SU-DHL-6 (cell line): Measurements from ENCODE around the gene MT1G.

Experiments used
- H2AFZ ChIP-seq: fragments of 200-600 bp; sonication (generic); 2 replicates; pipeline ENCODE4 v1.6.1; 2014; ENCODE audit warnings: low read depth, mild to moderate bottlenecking, moderate library complexity, mixed read lengths, antibody characterized with exemption, low read length; ENCODE audit not compliant: severe bottlenecking
- H3F3A ChIP-seq: fragments of 200-600 bp; shearing (Covaris generic); 2 replicates; pipeline ENCODE4 v1.6.0; 2016; ENCODE audit warnings: antibody characterized with exemption, mild to moderate bottlenecking; ENCODE audit not compliant: insufficient read depth
- H3K27ac ChIP-seq: fragments of 200-600 bp; sonication (generic); 2 replicates; pipeline ENCODE4 v1.5.1; 2016; ENCODE audit warnings: low read depth, mild to moderate bottlenecking, low read length, moderate library complexity, mixed read lengths
- H3K27me3 ChIP-seq: fragments of 200-600 bp; sonication (generic), shearing (Covaris generic); 2 replicates; pipeline ENCODE4 v1.6.0; 2014; ENCODE audit warnings: mild to moderate bottlenecking, low read length
- H3K36me3 ChIP-seq: fragments of 200-600 bp; sonication (generic); 2 replicates; pipeline ENCODE4 v1.6.1; 2014; ENCODE audit warnings: mild to moderate bottlenecking, low read length, mixed read lengths
- H3K4me2 ChIP-seq: fragments of 300-600, 200-600 bp; shearing (Covaris generic), sonication (generic); 2 replicates; pipeline ENCODE4 v1.6.0; 2014; ENCODE audit warnings: low read length, low read depth, mild to moderate bottlenecking; ENCODE audit not compliant: poor library complexity, severe bottlenecking
- H3K4me3 ChIP-seq: fragments of 200-600 bp; sonication (generic); 2 replicates; pipeline ENCODE4 v1.5.1; 2014; ENCODE audit warnings: antibody characterized with exemption, low read length, mild to moderate bottlenecking, mixed read lengths; ENCODE audit not compliant: insufficient read depth, poor library complexity, severe bottlenecking
- H3K79me2 ChIP-seq: fragments of 200-600 bp; sonication (generic); 2 replicates; pipeline ENCODE4 v1.6.1; 2014; ENCODE audit warnings: mild to moderate bottlenecking, low read length, moderate library complexity; ENCODE audit not compliant: insufficient read depth
- H3K9ac ChIP-seq: fragments of 200-600 bp; sonication (generic); 2 replicates; pipeline ENCODE4 v1.7.0; 2014; ENCODE audit warnings: mild to moderate bottlenecking, low read length
- H3K9me2 ChIP-seq: fragments of 200-600 bp; sonication (generic); replicated peaks from 2 replicates; pipeline ENCODE4 v1.6.1; 2014; ENCODE audit warnings: low read length; ENCODE audit not compliant: insufficient read depth
- H3K9me3 ChIP-seq: fragments of 200-600 bp; sonication (generic); 2 replicates; pipeline ENCODE4 v1.6.1; 2014; ENCODE audit warnings: low read length, mixed read lengths; ENCODE audit not compliant: insufficient read depth
- H4K20me1 ChIP-seq: fragments of 200-600 bp; sonication (generic); 2 replicates; pipeline ENCODE4 v1.6.1; 2014; ENCODE audit warnings: low read depth, mild to moderate bottlenecking, antibody characterized with exemption, low read length, moderate library complexity, mixed read lengths
- EZH2phosphoT487 ChIP-seq: fragments of 200-600 bp; sonication (generic), shearing (Covaris generic); conservative IDR thresholded peaks from 2 replicates; pipeline ENCODE4 v1.6.1; 2018; ENCODE audit warnings: mild to moderate bottlenecking, antibody characterized with exemption, low read length, moderate library complexity, mixed read lengths
- TF ChIP-seq, protein P1 (sequence below): fragments of 200-600 bp; sonication (generic); IDR thresholded peaks from one replicate; pipeline ENCODE4 v1.5.1; 2017; ENCODE audit warnings: antibody characterized with exemption, mild to moderate bottlenecking, low read length, moderate library complexity; ENCODE audit not compliant: insufficient read depth, poor library complexity, severe bottlenecking

Gene MT1G

GRCh38 chr16:56657555-56658326 is 10.1 kb downstream of the MT1G start, which contains the start of gene MT1F:
TSS of gene MT1F (plus strand) at chr16:56657959. CDS start at chr16:56658059, 100 bp downstream.
- H3K27ac ChIP-seq = no peak within 1 kb of the TSS
- H3K79me2 ChIP-seq = no peaks in the 10 kb centered on the region
- peak within 1 kb of the TSS; percentile 25; the same call in 1 of the 2 replicates for H3K9ac ChIP-seq
- no peaks in the 10 kb centered on the region for H3K36me3 ChIP-seq
- no peaks in the 10 kb centered on the region for H3K9me3 ChIP-seq
- H3K9me2 ChIP-seq = no peaks in the 10 kb centered on the region
- H3K4me3 ChIP-seq = peak within 1 kb of the TSS; percentile 47
- H3F3A ChIP-seq = no peaks in the 10 kb centered on the region
- no peak for TF ChIP-seq EZH2phosphoT487
- TF ChIP-seq, protein P1, sequence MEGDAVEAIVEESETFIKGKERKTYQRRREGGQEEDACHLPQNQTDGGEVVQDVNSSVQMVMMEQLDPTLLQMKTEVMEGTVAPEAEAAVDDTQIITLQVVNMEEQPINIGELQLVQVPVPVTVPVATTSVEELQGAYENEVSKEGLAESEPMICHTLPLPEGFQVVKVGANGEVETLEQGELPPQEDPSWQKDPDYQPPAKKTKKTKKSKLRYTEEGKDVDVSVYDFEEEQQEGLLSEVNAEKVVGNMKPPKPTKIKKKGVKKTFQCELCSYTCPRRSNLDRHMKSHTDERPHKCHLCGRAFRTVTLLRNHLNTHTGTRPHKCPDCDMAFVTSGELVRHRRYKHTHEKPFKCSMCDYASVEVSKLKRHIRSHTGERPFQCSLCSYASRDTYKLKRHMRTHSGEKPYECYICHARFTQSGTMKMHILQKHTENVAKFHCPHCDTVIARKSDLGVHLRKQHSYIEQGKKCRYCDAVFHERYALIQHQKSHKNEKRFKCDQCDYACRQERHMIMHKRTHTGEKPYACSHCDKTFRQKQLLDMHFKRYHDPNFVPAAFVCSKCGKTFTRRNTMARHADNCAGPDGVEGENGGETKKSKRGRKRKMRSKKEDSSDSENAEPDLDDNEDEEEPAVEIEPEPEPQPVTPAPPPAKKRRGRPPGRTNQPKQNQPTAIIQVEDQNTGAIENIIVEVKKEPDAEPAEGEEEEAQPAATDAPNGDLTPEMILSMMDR = no peak
- peak within 1 kb of the TSS; percentile 63 for H2AFZ ChIP-seq
- H4K20me1 ChIP-seq = no peaks in the 10 kb centered on the region
- H3K27me3 ChIP-seq = no peaks in the 10 kb centered on the region
- H3K4me2 ChIP-seq = peak within 1 kb of the TSS; percentile 52

- H2AFZ ChIP-seq = no peak overlapping the region
- no peak overlapping the region for H3K4me3 ChIP-seq
- no peak overlapping the region for H3K9ac ChIP-seq
- no peaks in the 10 kb centered on the region for H4K20me1 ChIP-seq
- no peaks in the 10 kb centered on the region for H3K79me2 ChIP-seq
- no peaks in the 10 kb centered on the region for H3F3A ChIP-seq
- H3K27me3 ChIP-seq = no peaks in the 10 kb centered on the region
- H3K9me2 ChIP-seq = no peaks in the 10 kb centered on the region
- TF ChIP-seq EZH2phosphoT487 = no peak
- TF ChIP-seq, protein P1 = no peak
- no peak overlapping the region for H3K27ac ChIP-seq
- H3K36me3 ChIP-seq = no peaks in the 10 kb centered on the region
- no peak overlapping the region for H3K4me2 ChIP-seq
- H3K9me3 ChIP-seq = no peaks in the 10 kb centered on the region
Observed at GRCh38 chr16:56653218-56653617, 14.6 kb downstream of the MT1G start.

DNA sequence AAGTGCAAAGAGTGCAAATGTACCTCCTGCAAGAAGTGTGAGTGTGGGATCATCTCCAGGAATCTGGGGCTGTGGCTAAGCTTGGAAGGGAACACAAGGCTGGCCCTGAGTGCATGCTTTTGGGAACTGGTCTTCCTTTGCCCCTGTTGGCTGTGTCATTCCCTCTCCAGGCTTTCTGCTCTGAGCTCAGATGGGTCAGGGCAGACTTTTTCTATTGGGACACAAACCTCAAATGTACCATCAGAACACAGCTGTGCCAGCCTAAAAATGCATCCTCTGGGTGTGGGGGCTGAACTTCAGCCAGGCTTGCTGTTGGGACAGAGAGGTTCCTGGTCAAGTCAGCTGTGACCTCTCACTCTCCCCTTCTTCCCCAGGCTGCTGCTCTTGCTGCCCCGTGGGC is 15.3 kb downstream of the MT1G start:
- Histone ChIP-seq H3K9me3 (no peaks in the 10 kb centered on the region), H3F3A (no peaks in the 10 kb centered on the region), H3K27ac (no peak overlapping the region), H4K20me1 (no peaks in the 10 kb centered on the region), H3K4me3 (no peak overlapping the region), H3K79me2 (no peaks in the 10 kb centered on the region), H3K9ac (no peak overlapping the region), H3K36me3 (no peaks in the 10 kb centered on the region), H3K27me3 (no peaks in the 10 kb centered on the region), H3K4me2 (no peak overlapping the region), H3K9me2 (no peaks in the 10 kb centered on the region), H2AFZ (no peak overlapping the region)
- no peak for TF ChIP-seq EZH2phosphoT487
- TF ChIP-seq, protein P1 = no peak
